GM13977 (cell line): ENCODE results near the gene ARL3.

Experiments used
- DNase-seq: peaks from one replicate; pipeline ENCODE4 v3.0.0; 2012; ENCODE audit warnings: low spot score
- in situ Hi-C: fragments of 300-500 bp; cut with MboI; formaldehyde crosslinking; loops from one replicate; pipeline ENCODE4 v1.12.0; 2022; ENCODE audit warnings: low sequenced_read_pairs, low pct_unique_long_range_greater_than_20kb, mixed read lengths, inconsistent platforms; ENCODE audit not compliant: unreplicated experiment
- TF ChIP-seq, protein P1 (sequence below): IDR thresholded peaks from 2 replicates; pipeline ENCODE4 v1.5.1; 2012; ENCODE audit warnings: mild to moderate bottlenecking, control low read depth; ENCODE audit not compliant: insufficient read depth; ENCODE audit errors: extremely low read depth, missing control alignments

The ARL3 gene

DNA sequence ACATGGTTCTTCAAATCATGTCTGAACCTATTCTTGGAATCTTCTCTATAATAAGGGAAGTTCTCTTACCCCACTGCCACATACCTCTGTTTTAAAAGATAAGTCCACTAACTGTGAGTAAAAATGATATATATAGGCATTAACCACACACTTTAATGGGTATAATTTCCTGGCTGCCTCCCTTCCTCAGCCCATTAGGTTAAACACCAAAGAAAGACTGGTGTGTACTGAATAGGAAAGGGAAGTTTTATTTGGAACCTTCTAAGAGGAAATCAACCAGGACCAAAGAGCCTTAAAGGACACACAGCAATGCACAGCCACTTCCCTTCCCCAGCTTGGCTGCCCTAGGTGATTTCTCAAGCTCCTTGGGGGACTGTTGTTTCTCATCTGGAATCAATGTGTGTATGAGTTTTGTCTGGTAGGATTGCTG, 24.5 kb upstream of the ARL3 start:
- TF ChIP-seq, protein P1, sequence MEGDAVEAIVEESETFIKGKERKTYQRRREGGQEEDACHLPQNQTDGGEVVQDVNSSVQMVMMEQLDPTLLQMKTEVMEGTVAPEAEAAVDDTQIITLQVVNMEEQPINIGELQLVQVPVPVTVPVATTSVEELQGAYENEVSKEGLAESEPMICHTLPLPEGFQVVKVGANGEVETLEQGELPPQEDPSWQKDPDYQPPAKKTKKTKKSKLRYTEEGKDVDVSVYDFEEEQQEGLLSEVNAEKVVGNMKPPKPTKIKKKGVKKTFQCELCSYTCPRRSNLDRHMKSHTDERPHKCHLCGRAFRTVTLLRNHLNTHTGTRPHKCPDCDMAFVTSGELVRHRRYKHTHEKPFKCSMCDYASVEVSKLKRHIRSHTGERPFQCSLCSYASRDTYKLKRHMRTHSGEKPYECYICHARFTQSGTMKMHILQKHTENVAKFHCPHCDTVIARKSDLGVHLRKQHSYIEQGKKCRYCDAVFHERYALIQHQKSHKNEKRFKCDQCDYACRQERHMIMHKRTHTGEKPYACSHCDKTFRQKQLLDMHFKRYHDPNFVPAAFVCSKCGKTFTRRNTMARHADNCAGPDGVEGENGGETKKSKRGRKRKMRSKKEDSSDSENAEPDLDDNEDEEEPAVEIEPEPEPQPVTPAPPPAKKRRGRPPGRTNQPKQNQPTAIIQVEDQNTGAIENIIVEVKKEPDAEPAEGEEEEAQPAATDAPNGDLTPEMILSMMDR = no peak
- in situ Hi-C loops = no loop called here
- DNase-seq = no peak

DNA sequence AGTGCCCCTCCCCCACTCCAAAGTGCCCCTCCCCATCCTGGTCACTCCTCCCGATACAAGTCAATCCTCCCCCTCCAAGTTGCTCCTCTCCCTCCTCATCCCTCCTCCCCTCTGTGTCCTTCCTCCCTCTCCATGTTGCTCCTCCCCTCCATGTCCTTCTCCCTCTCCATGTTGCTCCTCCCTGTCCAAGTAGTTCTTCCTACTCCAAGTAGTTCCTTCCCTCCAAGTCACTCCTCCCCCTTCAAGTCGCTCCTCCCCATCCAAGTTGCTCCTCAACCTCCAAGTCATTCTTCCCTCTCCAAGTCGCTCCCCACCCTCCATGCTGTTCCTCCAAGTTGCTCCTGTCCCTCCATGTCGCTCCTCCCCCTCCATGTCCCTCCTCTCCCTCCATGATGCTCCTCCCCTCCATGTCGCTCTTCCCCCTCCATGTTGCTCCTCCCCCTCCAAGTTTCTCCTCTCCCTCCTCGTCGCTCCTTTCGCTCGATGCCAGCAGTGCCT, 20.9 kb upstream of the ARL3 start:
- TF ChIP-seq, protein P1 = no peak
- in situ Hi-C loops = no loop called here
- no peak for DNase-seq

DNA sequence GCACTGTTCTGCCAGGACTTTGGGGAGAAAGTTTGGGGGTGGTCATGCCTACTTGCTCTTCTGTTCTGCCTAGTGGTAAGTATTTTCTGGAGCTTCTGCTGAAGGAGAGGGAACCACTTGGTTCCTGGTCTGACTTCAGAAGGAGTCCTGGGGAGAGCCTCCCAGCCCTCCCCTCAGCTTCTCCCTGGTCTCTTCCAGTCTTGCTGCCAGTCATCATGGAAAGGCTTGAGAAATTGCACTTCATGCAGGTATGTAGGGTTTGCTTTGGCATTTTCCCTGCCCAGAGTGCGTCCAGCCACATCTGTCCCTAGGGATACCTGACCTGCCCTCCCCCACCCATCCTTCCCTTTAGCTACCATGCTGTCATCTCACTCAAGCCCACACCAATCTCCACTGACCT, 18.5 kb upstream of the ARL3 start:
- TF ChIP-seq, protein P1 = no peak
- DNase-seq = no peak
- in situ Hi-C loops = no loop called here

DNA sequence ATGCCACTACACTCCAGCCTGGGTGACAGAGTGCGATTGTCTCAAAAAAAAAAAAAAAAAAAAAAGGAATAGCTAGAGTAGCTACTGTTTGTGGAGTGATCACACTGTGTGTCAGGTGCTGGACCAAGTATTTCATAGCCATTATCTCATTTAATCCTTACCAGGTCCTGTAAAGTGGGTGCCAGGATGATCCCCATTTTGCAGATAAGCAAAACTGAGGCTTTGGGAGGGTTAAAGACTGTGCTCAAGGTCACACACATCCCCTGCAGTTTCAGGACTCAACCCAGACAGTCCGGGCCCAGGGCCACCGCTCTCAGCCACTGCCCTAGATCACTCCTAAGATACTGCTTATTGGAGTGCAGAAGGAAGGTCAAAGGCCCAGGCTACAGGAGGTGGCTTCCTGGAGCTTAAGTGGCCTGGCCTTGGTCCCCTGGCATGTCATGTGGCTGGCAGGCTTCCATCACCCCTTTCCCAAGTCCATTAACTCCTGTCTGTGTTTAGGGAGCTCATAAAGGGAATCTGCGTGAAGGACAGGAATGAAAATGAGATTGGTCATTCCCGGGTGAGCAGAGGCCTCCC, 17.1 kb upstream of the ARL3 start:
- in situ Hi-C loops = no loop called here
- DNase-seq = no peak
- TF ChIP-seq, protein P1 = no peak

DNA sequence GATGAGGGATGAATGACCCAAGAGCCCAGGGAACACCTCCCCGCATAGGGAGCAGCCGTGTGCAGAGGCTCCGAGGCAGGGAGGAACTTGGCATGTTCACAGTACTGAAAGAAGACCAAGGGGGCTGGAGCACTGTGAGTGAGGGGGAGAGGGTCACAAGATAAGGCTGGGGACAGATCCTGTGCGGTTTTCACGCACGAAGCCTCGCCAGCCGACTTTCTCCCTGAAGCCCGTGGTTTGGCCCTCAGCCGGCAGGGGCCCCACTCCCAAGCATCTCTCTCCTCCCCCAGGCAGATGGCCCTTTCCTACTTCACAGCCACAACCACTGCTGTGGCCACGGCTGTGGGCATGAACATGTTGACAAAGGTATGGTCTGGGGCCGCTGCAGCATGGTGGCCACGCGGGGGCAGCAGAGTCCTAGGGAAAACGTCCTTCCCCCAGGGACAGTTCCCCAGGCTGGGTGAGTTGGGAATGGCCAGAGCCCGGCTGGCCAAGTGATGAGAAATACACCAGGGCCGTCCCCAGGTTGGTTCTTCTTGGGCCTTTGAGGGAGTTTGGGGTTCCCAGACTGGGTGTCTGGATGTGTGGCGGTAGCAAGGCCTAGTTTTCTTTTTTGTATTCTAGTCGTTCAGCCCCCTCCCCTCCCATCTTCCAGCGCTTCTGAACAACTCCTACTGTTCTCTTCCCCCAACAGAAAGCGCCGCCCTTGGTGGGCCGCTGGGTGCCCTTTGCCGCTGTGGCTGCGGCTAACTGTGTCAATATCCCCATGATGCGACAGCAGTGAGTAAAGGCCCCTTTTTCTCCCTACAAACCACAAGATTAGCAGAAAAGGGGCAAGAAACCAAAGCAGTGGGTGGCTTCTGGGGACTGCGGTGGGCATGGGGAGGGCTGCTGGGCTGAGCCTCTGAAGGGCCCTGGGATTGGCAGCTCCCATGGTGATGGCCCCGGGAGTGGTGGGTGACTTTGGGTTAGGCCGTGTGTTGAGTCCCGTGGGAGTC, 15.1 kb upstream of the ARL3 start:
- peak; percentile 62 for DNase-seq
- TF ChIP-seq, protein P1 = peak; percentile 92
- in situ Hi-C loops = no loop called here

DNA sequence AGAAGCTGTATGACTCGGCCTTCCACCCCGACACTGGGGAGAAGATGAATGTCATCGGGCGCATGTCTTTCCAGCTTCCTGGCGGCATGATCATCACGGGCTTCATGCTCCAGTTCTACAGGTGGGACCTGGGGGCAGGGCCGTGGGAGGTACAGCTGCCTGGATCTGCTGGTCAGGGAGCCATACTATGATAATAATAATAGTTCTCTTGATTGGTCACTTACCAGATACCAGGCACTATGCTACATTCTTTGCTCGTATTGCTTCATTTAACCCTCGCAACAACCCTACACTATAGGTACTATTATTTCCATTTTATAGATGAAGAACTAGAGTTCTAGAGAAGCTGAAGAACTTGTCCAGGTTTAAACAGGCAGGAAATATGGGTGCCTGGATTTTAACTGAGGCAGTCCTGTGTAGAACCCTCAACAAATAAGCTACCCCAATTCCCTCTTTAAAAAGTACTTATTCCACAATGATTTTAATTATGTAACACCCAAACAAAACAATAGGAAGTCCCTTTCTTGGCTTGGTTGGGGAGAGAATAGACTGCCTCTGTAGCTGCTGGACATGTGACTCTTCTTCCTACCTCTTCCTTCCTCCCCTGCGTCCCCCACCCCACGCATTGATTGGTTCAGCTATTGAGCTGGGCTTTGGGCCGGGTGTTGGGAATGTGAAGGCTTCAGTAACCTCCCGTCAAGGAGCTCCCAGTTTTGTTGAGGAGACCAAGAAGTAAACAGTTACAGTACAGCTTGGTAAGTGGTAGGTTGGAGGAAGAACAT, 13.0 kb upstream of the ARL3 start:
- TF ChIP-seq, protein P1 = no peak
- DNase-seq = no peak
- in situ Hi-C loops = no loop called here
